ENCODE results near the gene SELPLG.

The SELPLG gene

DNA sequence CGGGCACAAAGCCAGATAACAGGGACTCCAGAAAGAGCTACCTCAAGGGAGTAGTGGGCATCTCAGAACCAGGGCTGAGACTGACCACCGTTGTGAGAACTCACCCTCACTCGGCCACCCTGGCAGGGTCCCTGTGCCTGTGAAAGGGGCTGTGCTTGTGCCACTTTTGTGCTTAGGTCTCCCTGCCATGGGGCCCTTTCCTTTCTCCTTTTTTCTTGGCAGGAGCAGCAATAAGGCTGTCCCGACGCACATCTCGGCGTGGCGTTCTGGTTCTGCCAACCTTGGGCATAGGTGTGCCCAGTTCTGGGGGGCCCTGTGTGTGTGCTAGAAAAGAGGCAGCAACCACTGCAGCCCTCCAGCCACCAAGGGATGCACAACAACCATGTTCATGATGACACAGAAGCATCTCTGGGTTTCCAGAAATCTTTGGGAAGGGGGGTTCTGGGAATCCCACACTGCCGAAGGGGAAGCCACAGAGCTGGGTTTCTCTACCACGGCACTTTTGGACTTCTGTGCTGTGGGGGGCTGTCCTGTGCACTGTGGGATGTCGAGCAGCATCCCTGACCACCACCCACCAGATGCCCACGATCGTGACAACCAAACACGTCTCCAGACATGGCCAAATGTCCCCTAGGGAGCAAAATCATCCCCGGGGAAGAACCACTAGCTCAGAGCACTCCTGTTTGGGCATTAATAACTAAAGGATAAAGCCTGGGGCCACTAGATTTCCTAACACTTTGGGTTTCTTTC is 22.7 kb downstream of the SELPLG start:
- TF ChIP-seq, protein P1, sequence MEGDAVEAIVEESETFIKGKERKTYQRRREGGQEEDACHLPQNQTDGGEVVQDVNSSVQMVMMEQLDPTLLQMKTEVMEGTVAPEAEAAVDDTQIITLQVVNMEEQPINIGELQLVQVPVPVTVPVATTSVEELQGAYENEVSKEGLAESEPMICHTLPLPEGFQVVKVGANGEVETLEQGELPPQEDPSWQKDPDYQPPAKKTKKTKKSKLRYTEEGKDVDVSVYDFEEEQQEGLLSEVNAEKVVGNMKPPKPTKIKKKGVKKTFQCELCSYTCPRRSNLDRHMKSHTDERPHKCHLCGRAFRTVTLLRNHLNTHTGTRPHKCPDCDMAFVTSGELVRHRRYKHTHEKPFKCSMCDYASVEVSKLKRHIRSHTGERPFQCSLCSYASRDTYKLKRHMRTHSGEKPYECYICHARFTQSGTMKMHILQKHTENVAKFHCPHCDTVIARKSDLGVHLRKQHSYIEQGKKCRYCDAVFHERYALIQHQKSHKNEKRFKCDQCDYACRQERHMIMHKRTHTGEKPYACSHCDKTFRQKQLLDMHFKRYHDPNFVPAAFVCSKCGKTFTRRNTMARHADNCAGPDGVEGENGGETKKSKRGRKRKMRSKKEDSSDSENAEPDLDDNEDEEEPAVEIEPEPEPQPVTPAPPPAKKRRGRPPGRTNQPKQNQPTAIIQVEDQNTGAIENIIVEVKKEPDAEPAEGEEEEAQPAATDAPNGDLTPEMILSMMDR (IDR thresholded peaks at IDR 0.05; ENCODE audit: extremely low read depth, insufficient read depth, missing control alignments), result no peak
- no peak for DNase-seq (ENCODE audit: low spot score)
- in situ Hi-C loops (cut with MboI; ENCODE audit: low pct_unique_long_range_greater_than_20kb, low sequenced_read_pairs, unreplicated experiment), result no loop called here

DNA sequence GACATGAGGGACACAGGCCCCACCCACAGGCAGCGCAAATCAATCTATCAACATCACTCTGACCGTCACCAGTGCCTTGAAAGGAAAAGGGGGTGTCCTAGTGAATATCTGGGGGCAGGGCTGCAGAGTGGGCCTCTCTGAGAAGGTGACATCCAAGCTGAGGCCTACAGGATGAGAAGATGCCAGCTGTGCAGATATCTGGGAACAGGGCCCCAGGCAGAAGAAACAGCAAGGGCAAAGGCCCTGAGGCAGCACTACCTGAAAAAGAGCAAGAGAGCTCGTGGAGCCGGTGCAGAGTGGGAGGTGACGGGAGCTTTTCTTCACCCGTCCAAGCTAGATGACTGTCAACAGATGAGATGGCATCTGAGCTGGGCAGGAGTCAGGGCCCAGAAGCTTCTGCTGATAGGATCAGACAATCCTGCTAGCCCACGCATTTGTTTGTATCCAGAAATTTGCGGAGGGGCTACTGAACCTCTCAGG is 23.3 kb downstream of the SELPLG start:
- no peak for DNase-seq (ENCODE audit: low spot score)
- TF ChIP-seq, protein P1 (IDR thresholded peaks at IDR 0.05; ENCODE audit: extremely low read depth, insufficient read depth, missing control alignments), result no peak
- in situ Hi-C loops (cut with MboI; ENCODE audit: low pct_unique_long_range_greater_than_20kb, low sequenced_read_pairs, unreplicated experiment), result no loop called here

DNA sequence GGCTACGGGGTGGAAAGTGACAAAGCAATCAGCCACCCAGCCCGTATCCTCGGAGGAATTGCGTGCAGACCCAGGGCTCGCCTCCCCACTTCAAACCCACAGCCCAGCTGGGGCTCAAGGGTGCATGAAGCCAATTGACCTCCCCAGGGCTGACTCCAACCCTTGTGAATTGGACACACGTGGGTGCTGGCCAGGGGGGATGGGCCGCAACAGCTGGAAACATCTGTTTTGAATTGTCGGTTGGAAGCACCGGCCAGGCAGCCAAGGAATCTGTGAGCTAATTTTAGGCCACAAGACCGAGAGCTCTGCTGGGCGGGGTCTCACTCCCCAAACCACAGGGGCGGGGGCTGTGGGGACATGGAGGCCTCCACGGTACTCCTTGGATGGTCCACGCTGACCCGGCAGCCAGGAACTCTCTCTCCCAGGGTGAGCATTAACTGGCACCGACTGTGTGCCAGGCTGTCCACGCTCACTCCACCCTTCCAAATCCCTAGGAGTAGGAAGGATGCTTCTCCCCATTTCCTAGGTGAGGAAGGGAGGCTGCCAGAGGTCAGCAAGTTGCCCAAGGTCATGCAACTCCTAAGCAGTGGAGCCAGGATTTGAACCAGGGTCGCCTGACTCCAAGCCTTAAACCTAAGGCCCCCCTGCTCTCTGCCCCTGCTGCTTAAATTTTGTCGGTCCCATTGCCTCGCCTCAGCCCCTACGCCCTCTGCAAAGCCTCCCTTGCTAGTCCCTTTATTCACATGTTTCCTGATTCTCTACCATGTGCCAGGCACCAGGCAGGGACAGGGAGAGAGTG is 24.0 kb downstream of the SELPLG start:
- DNase-seq (ENCODE audit: low spot score), result no peak
- in situ Hi-C loops (cut with MboI; ENCODE audit: low pct_unique_long_range_greater_than_20kb, low sequenced_read_pairs, unreplicated experiment), result no loop called here
- TF ChIP-seq, protein P1 (IDR thresholded peaks at IDR 0.05; ENCODE audit: extremely low read depth, insufficient read depth, missing control alignments), result no peak

DNA sequence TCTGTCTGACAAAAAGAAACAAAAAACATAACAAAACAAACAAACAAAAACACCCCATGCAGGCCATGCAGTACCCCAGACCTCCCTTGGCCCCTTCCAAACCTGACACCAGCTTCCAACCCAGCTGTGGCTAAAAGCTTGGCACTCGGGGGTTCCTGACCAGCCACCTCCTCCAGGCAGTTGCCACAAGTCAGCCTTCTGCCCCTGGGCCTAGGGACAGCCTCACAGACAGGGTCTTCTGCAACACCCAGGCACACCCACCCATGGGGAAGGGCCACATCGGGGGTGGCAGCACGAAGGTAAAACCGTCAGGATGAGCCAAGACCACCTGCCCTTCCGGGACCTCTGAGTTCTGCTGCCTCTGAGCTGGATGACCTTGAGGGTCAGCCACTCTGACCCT is 25.1 kb downstream of the SELPLG start:
- in situ Hi-C loops (cut with MboI; ENCODE audit: low pct_unique_long_range_greater_than_20kb, low sequenced_read_pairs, unreplicated experiment), result no loop called here
- no peak for DNase-seq (ENCODE audit: low spot score)
- TF ChIP-seq, protein P1 (IDR thresholded peaks at IDR 0.05; ENCODE audit: extremely low read depth, insufficient read depth, missing control alignments), result no peak

DNA sequence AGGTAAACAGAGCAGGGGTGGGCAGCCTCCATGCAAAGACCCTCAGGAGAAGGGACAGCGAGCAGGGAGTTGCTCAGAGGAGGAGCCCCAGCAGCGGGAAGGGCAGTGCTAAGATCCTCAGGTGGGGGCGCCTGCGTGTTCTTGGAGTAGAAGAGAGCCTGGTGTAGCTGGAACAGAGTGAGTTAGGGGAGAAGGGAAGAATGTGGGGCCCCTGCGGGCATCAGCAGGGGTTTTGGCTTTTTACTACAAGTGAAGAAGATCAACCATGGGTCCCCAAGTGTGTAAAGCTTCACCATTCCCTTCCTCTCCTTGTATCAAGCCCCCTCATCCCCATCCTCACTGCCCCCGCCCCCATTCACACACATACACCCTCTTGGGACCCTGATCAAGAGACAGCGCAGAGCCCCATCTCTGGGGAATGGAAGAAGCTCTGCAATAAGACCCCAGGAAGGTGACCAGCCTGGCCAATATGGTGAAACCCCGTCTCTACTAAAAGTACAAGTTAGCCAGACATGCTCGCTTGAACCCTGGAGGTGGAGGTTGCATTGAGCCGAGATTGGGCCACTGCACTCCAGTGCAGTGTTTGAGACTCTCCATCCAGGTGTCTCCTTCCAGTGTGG is 25.6 kb downstream of the SELPLG start:
- in situ Hi-C loops (cut with MboI; ENCODE audit: low pct_unique_long_range_greater_than_20kb, low sequenced_read_pairs, unreplicated experiment), result no loop called here
- DNase-seq (ENCODE audit: low spot score), result no peak
- TF ChIP-seq, protein P1 (IDR thresholded peaks at IDR 0.05; ENCODE audit: extremely low read depth, insufficient read depth, missing control alignments), result no peak

DNA sequence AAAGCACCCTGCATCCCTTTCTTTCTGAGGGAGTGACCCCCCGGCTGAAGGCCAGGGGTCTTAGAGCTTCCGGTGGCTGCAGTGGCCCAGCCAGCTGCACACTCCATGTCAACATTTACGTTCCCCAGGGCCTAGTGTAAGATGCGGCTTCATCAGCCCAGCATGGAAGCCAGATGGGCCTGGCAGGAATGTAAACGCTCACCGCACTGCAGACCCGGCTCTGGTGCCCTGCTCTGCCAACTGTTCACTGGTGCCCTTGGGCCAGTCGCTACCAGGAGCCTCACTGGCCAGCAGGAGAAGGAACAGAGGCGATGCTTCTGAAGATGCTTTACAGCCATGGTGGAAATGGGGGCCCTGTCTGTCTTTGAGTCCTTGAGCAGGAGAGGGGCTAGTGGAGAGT is 27.2 kb downstream of the SELPLG start:
- in situ Hi-C loops (cut with MboI; ENCODE audit: low pct_unique_long_range_greater_than_20kb, low sequenced_read_pairs, unreplicated experiment), result no loop called here
- TF ChIP-seq, protein P1 (IDR thresholded peaks at IDR 0.05; ENCODE audit: extremely low read depth, insufficient read depth, missing control alignments), result no peak
- no peak for DNase-seq (ENCODE audit: low spot score)
